NCI-H187 (cell line): Measurements from ENCODE around the gene GPATCH8.
"Not testable (repeated sequence)": the region's sequence is repeated elsewhere in the genome, so short reads cannot be mapped to it uniquely, and the experiment has no call there.

ENCODE experiments used
- DNase-seq, 2 experiments: peaks; one replicate each; lab custom pipeline; 2025; lab: John Stamatoyannopoulos, UW

GPATCH8 gene

DNA sequence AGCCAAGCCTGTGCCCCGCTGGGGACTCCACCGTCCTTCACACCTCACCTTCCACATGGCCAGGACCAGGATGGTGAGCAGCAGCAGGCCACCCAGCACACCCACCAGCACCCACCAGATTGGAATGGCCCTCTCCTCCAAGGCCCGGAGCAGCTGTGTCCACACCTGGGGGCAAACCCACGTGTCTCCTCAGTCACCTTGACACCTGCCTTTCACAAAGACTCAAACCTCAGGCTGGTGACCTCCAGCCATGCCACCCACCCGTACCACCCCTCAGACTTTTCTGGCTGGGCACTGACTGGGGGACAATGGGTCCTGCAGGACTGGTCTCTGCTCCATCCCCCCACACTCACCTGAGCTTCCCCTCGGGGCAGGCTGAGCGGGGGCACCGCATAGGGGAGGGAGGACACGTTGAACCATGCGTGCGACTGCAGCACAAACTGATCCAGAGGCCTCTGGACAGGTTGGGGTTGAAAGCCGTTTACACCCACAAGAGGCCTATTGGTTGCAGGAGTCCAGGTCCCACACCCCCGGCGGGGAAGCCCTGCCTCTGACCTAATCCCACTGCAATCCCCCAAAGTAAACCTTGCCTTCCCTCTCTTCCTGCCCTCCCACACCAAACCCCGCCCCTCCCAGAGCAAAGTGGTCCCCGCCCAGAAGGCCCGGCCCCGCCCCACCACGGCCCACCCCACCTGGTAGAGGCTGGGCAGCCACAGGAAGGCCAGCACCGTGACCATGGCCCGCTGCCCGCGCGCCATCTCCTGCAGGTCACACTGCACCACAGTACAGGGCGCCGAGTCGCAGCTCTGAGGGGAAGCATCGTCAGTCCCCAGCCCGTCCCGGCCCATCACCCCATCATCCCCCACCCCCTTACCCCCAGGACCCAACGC, 128.7 kb downstream of the GPATCH8 start:
- DNase-seq, result no peak

GRCh38 chr17:44372036-44372435, 131.2 kb downstream of the GPATCH8 start:
- DNase-seq, result no peak

- DNase-seq, result not testable (repeated sequence)
Observed at GRCh38 chr17:44369414-44370023, 133.7 kb downstream of the GPATCH8 start.

- DNase-seq, result not testable (repeated sequence)
Observed at GRCh38 chr17:44368391-44369243, 134.6 kb downstream of the GPATCH8 start.

GRCh38 chr17:44367231-44367979, 135.8 kb downstream of the GPATCH8 start:
- DNase-seq, result no peak

DNA sequence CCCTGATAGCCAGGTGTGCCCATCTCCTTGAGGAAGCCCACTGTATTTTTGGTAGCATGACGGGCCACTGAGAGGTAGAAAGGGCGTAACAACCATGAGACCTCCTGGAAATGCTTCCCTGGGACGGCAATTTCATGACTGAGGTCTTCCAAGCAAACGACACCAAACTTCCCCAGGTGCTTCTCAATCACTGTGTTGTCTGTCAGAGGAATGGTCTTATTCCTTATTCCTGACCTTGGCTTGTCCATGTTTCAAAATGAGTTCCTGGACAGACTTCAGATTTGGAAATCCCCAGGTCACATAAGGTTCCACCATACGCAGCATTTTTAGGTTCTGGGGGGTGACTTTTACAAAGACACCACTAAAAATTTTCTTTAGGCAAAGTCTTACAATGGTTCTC, 138.2 kb downstream of the GPATCH8 start:
- not testable (repeated sequence) for DNase-seq

DNA sequence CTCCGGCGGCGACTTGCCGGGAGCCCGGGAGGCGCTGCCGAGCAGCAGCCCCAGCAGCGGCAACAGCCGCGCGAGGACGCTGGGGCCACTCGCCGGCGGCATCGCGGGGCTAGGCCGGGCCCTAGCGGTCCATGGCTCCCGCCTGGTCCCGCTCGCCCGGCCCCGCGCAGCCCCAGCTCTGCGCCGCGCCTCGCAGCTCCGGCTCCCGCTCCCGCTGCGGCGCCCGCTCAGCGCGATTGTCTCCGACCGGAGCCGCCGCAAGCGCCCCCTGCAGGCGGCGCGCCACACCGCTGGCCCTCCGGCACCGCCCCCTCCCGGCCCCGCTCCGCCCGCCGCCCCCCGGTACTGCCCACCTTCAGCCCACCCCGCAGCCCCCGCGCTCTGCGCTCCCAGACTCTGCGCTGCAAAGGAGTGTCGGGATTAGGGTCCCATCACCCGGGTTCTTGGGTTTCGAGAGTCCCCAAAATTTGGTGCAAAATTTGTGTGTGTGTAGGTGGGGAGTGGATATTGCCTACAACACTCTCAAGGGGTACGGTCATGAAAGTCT, 139.5 kb downstream of the GPATCH8 start, which contains the start of gene FAM171A2:
FAM171A2 (minus strand) TSS at position 241 of the 547 bp plus-strand sequence; CDS start at position 102, 139 bp downstream.
- DNase-seq, result peak in 1 of 2 experiments; percentile 41

DNA sequence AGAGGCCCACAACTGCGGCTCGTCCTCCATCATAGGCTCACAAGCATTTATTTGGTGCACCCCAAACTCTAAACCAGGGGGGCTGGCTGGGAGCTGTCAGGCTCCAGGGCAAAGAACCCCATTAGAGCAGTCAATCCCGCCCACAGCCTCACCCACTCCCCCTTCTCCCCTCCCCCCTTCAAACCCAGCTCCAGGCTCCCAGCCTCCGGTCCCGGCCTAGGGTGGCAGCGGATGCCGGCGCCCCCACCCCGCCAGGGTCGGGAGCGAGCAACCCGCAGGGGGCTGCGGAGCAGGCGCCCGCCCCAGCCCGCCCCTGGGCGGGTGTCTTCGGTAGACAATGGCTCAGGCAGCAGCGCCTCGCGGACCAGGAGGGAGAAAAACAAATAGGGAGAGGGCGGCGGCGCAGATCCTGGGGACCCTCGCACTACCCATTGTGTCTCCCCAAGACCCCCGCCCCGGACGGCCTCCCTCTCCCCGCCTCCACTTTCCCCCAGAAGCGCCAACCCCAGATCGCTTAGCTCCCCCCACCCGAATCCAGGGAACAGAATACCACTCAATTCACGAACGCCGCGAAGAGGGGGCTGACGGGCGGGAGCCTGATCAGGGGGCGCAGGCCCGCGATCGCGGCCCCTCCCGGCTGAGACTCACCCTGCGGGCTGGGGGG, 140.1 kb downstream of the GPATCH8 start:
- DNase-seq, result no peak

DNA sequence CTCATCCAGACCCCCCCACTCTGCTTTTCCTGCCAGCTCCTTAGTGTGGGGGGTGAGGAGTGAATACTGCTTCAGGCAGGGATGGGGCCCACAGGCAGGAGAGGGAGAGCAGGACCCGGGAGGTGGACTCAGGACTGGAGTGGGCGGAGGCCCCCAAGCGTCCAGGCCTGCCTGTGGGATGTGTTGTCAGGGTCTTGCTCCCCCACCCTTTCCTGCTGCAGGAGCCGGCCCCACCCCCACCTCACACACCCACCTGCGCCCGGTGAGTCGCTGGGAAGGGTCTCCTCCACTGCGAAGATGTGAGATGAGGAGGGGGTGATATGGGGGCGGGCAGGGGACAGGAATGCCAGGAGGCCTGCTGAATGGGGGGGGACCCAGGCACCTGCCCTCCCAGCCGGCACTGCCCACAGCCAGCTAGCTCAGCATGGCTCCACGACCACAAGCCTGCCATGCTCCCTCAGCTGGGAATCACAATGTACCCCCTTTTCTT, 140.7 kb downstream of the GPATCH8 start:
- no peak for DNase-seq

DNA sequence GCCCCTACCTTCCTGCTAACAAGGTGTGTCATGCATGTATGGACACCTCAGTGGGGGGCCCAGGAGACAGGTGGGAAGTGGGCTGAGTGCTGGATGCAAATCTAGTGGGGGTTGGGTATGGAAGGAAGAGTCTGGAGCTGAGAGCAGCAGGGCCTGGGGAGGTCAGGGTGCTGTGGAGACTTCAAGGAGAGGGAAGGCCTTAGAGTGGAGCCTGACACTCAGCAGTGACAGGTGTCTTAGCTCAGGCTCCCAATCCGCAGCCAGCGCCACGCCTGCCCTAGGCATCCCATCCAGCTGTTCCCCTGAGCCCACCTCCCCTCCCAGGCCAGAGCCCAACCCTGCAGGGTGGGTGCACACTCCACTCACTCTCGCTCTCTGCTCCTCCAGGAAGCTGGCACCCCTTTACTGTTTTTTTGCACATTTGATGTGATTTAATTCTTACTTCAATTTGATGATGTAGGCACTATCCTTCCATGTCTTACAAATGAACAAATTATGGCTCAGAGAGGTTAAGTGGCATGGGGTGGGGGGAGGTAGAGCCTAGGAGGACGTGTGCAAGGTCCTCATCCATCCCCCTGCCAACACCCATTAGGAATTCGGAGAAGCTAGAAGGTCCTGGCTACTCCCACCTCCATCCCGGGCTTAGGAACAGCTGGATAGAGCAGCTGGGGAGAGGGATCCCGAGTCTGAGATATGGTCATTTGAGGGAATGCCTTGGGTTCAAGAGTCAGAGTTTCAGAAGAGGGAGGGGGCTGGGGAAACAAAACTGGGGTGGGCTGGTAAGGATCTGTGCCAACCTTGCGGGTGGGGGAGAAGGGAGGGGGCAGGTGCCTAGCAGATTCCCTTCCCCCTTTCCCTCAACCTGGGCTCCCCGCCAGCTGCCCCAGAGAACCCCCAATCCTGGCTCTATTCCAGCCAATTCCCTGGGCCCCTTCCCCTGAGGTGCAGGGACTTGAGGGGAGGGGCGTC, 141.6 kb downstream of the GPATCH8 start:
- no peak for DNase-seq

DNA sequence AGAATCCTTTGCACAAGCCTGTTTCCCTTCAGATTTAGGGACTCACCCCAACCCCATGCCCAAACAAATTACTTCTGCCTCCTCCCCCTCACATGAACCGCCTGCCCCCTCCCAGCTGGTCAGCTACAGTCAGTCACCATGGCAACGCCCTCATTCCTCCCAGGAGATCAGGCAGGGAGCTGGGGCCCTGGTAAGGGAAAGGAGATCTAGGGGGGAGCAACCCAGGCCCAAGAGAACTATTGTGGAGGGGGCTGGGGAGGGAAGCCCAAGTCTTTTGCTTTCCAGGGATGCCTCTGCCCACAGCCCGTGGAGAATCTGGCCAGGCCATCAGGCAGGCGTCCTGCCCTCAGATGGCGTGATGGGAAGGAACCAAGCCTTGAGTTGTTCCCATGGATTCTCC, 142.4 kb downstream of the GPATCH8 start:
- no peak for DNase-seq

DNA sequence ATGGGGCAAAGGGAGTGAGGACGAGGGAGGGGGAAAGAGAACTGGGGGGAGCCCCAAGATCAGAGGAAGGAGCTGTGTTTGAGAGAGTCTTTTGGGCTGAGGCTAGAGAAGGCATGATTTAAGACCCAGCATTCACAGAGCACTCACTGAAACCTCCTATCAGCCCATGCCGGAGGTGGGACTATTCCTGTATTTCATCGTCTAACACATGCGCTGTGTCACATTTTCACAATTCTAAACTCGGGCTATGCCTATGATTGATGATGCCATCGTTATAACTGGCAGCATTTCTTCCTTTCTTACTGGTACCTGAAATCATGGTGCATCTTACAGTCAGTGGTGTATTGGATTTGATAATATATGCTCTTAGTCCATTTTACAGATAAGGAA, 143.1 kb downstream of the GPATCH8 start:
- no peak for DNase-seq

DNA sequence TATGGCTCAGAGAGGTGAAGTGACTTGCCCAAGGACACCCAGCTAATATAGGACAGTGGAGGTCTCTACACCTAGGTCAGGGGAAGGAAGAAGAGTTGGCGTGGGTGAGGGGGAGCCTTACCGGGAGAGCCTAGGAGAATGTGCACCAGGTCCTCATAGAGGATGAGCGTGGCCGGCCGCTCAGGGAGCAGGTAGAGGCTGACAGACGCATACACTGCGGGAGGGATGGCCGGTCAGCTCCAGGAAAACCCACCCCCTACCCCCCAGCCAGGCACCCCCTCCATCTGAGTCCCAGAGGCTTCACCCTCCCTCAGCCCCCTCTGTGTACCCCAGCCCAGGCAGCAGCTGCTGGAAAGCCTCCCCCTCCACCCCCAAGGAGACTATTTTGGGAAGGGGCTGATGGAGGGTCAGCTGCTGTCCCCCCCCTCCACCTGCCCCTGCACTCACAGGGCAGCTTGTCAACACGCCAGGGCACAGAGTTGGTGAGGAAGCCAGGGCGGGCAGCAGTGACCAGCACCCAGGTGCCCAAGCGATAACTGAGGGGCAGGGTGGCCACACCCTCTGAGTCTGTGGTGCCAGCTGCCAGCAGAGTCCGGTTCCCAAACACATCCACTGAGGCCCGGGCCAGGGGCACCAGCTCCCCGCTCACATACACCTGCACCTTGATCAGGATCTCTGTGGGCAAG, 143.6 kb downstream of the GPATCH8 start:
- DNase-seq, result no peak

DNA sequence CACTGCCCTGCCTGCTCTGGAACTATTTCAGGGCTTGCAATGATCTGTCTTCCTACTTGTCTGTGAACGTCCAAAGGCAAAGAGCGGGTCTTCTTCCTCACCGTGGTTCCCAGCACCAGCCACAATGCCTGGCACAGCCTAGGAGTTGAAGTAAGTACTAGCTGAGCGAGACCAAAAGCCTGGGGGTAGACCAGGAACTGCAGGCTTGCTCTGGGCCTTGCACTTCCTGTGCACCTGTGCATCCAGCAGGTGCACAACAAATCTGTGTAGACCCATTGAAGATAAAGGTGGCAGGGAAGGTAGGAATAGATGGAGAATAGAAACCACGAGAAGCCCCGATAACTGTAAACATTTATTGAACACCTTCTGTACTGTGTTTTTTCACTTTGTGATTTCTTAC, 144.2 kb downstream of the GPATCH8 start:
- no peak for DNase-seq

DNA sequence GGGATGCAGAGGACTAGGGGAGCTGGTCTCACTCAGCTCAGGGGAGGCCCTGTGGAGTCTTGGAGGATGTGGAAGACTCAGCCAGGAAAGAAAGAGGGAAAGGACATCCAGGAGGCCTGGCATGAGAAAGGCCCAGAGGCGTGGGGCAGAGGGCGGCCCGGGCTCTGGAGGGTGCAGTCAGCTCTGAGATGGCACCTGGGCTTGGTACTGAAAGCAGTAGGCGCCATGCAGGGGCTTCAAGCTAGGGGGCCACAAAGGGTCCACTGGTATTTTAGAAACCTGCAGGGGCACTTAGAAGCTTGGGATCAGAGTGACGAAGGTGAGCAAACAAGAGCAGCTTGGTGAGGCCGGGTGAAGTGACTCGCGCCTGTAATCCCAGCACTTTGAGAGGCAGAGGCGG, 145.1 kb downstream of the GPATCH8 start:
- DNase-seq, result no peak

DNA sequence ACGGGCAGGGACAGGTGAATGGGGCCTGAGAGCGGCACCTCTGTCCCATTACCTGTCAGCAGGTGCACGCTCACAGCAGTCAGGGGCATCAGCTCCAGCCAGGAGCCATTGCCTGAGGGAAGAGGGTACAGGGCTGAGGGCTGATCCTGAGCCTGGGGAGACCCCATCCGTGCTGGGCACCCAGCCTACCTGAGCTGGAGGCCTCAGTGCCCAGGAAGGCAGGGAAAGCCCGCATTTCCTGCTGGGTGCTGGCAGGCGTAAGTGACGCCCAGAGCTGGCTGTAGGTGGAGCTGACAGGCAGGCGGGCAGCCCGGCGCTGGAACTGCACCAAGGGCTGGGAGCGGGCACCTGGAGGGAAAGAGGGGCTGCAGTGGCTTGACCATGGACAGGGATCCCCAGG, 147.0 kb downstream of the GPATCH8 start:
- no peak for DNase-seq

DNA sequence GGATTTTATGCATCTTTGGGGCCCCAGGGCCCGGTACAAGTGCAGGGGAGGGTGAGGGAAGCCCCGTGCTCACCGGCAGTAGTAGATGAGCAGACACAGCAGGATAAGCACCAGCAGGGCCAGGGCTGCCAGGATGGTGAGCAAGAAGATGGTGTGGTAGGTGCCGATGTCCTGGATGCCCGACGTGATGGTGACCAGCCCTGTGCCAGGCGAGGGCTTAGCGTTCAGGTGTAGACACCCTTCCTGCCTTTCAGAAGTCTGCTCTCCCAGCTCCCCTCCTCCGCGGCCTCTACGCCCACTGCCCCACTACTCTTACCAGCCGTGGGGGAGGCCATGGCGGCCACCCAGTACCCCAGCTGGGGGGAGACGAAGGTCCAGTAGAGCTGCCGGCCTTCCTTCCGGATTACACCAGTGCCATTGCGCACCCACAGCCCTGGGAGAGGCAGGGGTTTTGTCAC, 147.5 kb downstream of the GPATCH8 start:
- no peak for DNase-seq
